Measurements from ENCODE around the gene XPR1. TPM values are rescaled to one million over a fixed set of nuclear protein-coding genes. Genes with fewer than 3 reads are reported as not detected.

The XPR1 gene
- total and polyA plus RNA-seq, 2 of the 8 experiments (the other 6 are each of a cell fraction or from before 2014, with no cell fraction given) = 28.6 to 43.9 TPM

DNA sequence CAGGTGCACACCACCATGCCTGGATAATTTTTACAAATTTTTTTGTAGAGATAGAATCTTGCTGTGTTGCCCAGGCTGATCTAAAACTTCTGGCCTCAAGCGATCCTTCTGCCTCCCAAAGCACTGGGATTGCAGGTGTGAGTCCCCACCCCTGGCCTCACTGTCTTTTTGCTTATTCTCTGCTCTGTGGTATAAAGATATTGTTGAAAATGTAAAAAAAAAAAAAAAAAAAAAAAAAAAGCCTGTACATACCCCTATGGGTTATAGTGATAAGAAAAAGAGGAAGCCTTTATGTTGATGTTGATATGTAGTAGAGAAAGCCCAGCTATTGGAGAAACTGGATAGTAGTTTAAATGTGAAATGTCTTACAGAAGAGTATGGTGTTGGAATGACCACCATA is 125.8 kb downstream of the XPR1 start:
- no peak overlapping the region for H2BK15ac ChIP-seq (ENCODE audit: low read length)
- no peak overlapping the region for H3K4me3 ChIP-seq (ENCODE audit: extremely low read depth in 1 of 4, insufficient read depth in 2 of 4, low read depth in 3 of 4, low read length in 4 of 4)
- no peak overlapping the region for H2BK120ac ChIP-seq (replicated peaks; ENCODE audit: low read depth, low read length)
- DNase-seq (ENCODE audit: low read depth in 1 of 2, low spot score in 2 of 2) (no peak), FAIRE-seq (no peak)
- H3K27ac ChIP-seq (ENCODE audit: low read depth, low read length) = no peak overlapping the region
- H3K4me1 ChIP-seq (replicated peaks in 1 of 4; ENCODE audit: control insufficient read depth in 3 of 4, insufficient read depth in 4 of 4, low read length in 3 of 4) = no peaks in the 10 kb centered on the region
- no peak overlapping the region for H3K18ac ChIP-seq (ENCODE audit: extremely low read depth, low read length)
- no peak overlapping the region for H4K5ac ChIP-seq (ENCODE audit: insufficient read length, low read depth, low read length)
- H4K20me1 ChIP-seq (replicated peaks in 1 of 2; ENCODE audit: control insufficient read depth in 1 of 2, insufficient read depth in 2 of 2, low read length in 2 of 2) = no peaks in the 10 kb centered on the region
- H3K23me2 ChIP-seq (ENCODE audit: low read depth, low read length) = no peaks in the 10 kb centered on the region
- H3K27me3 ChIP-seq (replicated peaks in 1 of 4; ENCODE audit: control insufficient read depth in 3 of 4, extremely low read depth in 1 of 4, insufficient read depth in 3 of 4, low read length in 3 of 4) = no peaks in the 10 kb centered on the region
- no peak overlapping the region for H4K91ac ChIP-seq (replicated peaks; ENCODE audit: insufficient read length, low read length)
- WGBS, 2 experiments (ENCODE audit: extremely low coverage in 1 of 2, insufficient coverage in 1 of 2, insufficient read length in 1 of 2, insufficient replicate concordance in 2 of 2, low coverage in 1 of 2, low lambda C conversion rate in 2 of 2, missing lambda C conversion rate in 1 of 2) = 100% methylated on average over 1 of the region's 1 CpG; no CpG with 5 or more reads in 1 of the 2 experiments
- H3K79me1 ChIP-seq (ENCODE audit: low read depth, low read length) = no peaks in the 10 kb centered on the region
- no peak overlapping the region for H2AFZ ChIP-seq (ENCODE audit: low read length)
- POLR2A ChIA-PET (ENCODE audit: partially characterized antibody) = no interaction called here
- H2BK5ac ChIP-seq (ENCODE audit: low read depth, low read length) = no peak overlapping the region
- CTCF ChIA-PET (ENCODE audit: partially characterized antibody) = no interaction called here
- H3K9ac ChIP-seq (replicated peaks in 1 of 4; ENCODE audit: extremely low read depth in 1 of 4, low read depth in 3 of 4, low read length in 3 of 4) = no peak overlapping the region
- H2BK12ac ChIP-seq (ENCODE audit: low read depth, low read length) = no peak overlapping the region
- H4K8ac ChIP-seq (ENCODE audit: extremely low read depth, insufficient read depth, low read length) = no peak overlapping the region
- no peaks in the 10 kb centered on the region for H3K79me2 ChIP-seq (ENCODE audit: control insufficient read depth in 1 of 2, insufficient read depth in 2 of 2, low read length in 2 of 2)
- H3K9me3 ChIP-seq (ENCODE audit: insufficient read depth in 2 of 2, low read depth in 1 of 2, low read length in 1 of 2) = no peaks in the 10 kb centered on the region
- H3K4me2 ChIP-seq (ENCODE audit: insufficient read depth in 1 of 2, low read depth in 2 of 2, low read length in 2 of 2) = no peak overlapping the region
- no peaks in the 10 kb centered on the region for H3K36me3 ChIP-seq (ENCODE audit: control insufficient read depth in 2 of 4, insufficient read depth in 4 of 4, low read length in 3 of 4)
- no peak overlapping the region for H2BK20ac ChIP-seq (ENCODE audit: low read length)
- no peak for TF ChIP-seq CEBPB (IDR thresholded peaks at IDR 0.05; ENCODE audit: low read depth, low read length)
- TF ChIP-seq RNF2 (IDR thresholded peaks at IDR 0.05; ENCODE audit: borderline replicate concordance, low read depth, low read length, missing control alignments, poor library complexity, severe bottlenecking) = no peak
- no peak for TF ChIP-seq CHD1 (IDR thresholded peaks at IDR 0.05; ENCODE audit: low read depth, low read length)
- H2AK5ac ChIP-seq (ENCODE audit: low read depth, low read length) = no peak overlapping the region
- H3K56ac ChIP-seq (replicated peaks; ENCODE audit: insufficient read length, low read depth, low read length) = no peak overlapping the region
- no peak overlapping the region for H3K14ac ChIP-seq (ENCODE audit: insufficient read length)
- no peak overlapping the region for H3K4ac ChIP-seq (replicated peaks; ENCODE audit: insufficient read length, low read depth, low read length)
- no peak overlapping the region for H3K23ac ChIP-seq (ENCODE audit: insufficient read length)

Measured in H1 (cell line).